Coronary artery (tissue), 2 donors: ENCODE data around the gene SSRP1.

ENCODE experiments used
- DNase-seq: peaks from one replicate; pipeline ENCODE4 v3.0.0-alpha.2; 2017; ENCODE audit warnings: low spot score
- H3K27ac ChIP-seq, 2 donors: fragments of 200-600 bp; sonication (generic); one replicate each; pipeline ENCODE4 v1.5.1; 2016 to 2019
- H3K4me3 ChIP-seq: fragments of 200-600 bp; sonication (generic); 2 replicates; pipeline ENCODE4 v1.5.1; 2016; ENCODE audit warnings: mild to moderate bottlenecking, moderate library complexity
- TF ChIP-seq, protein P1 (sequence below): fragments of 200-600 bp; sonication (generic); IDR thresholded peaks from one replicate; pipeline ENCODE4 v1.5.1; 2019; ENCODE audit warnings: antibody characterized with exemption

The SSRP1 gene

DNA sequence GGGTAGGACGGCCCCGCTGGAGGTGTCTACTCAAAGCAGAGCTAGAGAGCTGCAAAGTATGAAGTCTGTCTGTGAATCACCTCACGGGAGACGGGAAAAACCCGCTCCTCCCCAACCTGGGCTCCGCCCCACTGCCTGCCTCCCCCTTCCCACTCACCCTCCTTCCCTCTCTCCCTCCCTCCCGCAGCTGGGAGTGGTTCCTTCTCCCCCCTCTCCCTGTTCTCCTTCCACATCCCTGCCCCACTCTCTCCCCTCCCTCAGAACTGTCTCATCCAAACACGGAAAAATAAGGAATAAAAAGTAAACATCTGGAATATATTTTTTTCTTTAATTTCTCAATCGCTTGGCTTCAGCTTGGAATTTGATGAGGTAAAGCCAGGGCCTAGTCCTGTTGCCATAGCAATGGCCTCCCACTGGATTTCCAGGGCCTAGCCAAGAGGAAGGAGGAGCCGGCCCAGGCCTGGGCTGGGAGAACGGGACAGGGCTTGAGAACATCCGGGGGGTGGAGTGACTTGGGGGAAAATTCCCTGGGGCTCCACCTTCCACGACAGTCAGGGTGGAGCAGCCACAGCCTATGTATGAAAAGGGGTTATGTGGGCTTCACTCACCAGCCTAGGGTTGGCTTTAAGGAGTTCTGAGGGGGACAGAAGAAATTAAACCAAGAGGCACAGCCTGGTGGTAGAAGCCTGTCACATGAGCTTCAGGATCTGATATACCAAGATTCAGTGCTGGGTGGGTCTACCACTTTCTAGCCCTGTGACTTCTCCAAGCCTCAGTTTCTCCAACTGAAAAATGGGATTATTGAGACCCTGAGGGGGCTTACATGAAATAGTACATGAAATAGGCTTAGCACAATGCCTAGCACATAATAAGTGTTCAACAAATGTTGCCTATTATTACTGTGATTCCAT lies 13.2 kb downstream of the SSRP1 start:
- peak overlapping the region; percentile 94 to 100 for H3K27ac ChIP-seq
- DNase-seq: peak; percentile 98
- H3K4me3 ChIP-seq: peak overlapping the region; percentile 99
- TF ChIP-seq, protein P1, sequence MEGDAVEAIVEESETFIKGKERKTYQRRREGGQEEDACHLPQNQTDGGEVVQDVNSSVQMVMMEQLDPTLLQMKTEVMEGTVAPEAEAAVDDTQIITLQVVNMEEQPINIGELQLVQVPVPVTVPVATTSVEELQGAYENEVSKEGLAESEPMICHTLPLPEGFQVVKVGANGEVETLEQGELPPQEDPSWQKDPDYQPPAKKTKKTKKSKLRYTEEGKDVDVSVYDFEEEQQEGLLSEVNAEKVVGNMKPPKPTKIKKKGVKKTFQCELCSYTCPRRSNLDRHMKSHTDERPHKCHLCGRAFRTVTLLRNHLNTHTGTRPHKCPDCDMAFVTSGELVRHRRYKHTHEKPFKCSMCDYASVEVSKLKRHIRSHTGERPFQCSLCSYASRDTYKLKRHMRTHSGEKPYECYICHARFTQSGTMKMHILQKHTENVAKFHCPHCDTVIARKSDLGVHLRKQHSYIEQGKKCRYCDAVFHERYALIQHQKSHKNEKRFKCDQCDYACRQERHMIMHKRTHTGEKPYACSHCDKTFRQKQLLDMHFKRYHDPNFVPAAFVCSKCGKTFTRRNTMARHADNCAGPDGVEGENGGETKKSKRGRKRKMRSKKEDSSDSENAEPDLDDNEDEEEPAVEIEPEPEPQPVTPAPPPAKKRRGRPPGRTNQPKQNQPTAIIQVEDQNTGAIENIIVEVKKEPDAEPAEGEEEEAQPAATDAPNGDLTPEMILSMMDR: no peak

- Histone ChIP-seq H3K27ac (peak overlapping the region; percentile 94 to 100), H3K4me3 (peak overlapping the region; percentile 99)
- TF ChIP-seq, protein P1: no peak
- no peak for DNase-seq
These were observed 14.1 kb downstream of the SSRP1 start for GRCh38 chr11:57321388-57322255.

- Histone ChIP-seq H3K4me3 (peak overlapping the region; percentile 99), H3K27ac (peak overlapping the region; percentile 94 to 100)
- TF ChIP-seq, protein P1: no peak
- no peak for DNase-seq
These were observed 14.8 kb downstream of the SSRP1 start for GRCh38 chr11:57320719-57321387.

GRCh38 chr11:57320067-57320718 lies 15.5 kb downstream of the SSRP1 start:
- Histone ChIP-seq H3K4me3 (peak overlapping the region; percentile 99), H3K27ac (peak overlapping the region; percentile 30 to 100)
- TF ChIP-seq, protein P1: no peak
- DNase-seq: no peak

DNA sequence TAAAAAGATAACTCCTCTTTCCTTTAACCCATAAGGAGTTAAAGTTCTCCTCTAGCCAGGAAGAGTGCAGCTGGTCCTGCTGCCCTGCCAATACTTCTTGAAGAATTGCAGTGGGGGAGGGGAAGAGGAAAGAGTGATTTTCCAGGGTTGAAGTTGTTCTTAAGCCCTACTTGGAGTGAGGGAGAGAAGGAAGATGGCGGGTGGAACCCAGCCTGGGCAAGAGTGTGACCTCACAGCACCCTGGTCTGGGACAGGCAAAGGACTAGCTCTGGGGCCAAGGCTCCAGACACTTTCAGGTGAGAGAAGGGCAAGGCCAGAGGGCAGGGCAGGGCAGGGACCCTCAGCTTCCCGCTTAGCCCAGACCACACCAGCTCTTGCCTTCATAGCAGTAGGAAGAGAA lies 17.5 kb downstream of the SSRP1 start:
- TF ChIP-seq, protein P1: no peak
- H3K27ac ChIP-seq: peak overlapping the region; percentile 52 to 65
- peak overlapping the region; percentile 35 for H3K4me3 ChIP-seq
- no peak for DNase-seq

- DNase-seq: no peak
- H3K27ac ChIP-seq: peak overlapping the region in 1 of 2 donors; percentile 65
- peak overlapping the region; percentile 11 for H3K4me3 ChIP-seq
- TF ChIP-seq, protein P1: no peak
These were observed 19.7 kb downstream of the SSRP1 start for GRCh38 chr11:57316017-57316416.
